Mesodermal cell (in vitro differentiated cells): ENCODE measurements around the gene NEK7.

Source experiments
- H3K27ac ChIP-seq: 2 replicates; pipeline ENCODE4 v1.7.0; 2013; ENCODE audit warnings: mild to moderate bottlenecking, low read depth, low read length, moderate library complexity; ENCODE audit not compliant: severe bottlenecking
- H3K36me3 ChIP-seq: 2 replicates; pipeline ENCODE4 v1.7.1; 2013; ENCODE audit warnings: mild to moderate bottlenecking, low read length, moderate library complexity; ENCODE audit not compliant: control insufficient read depth, insufficient read depth
- H3K4me1 ChIP-seq: one replicate; pipeline ENCODE4 v1.7.1; 2013; ENCODE audit warnings: mild to moderate bottlenecking, low read length; ENCODE audit not compliant: insufficient read depth, control insufficient read depth, poor library complexity, severe bottlenecking
- H3K4me3 ChIP-seq: 2 replicates; pipeline ENCODE4 v1.7.0; 2013; ENCODE audit warnings: low read length, control low read depth, mild to moderate bottlenecking; ENCODE audit not compliant: insufficient read depth, poor library complexity, severe bottlenecking; ENCODE audit errors: extremely low read depth
- H3K9me3 ChIP-seq: 2 replicates; pipeline ENCODE4 v1.7.1; 2013; ENCODE audit warnings: mild to moderate bottlenecking, low read length, moderate library complexity; ENCODE audit not compliant: control insufficient read depth
- WGBS, 2 experiments: methylation state at CpG; one replicate each; pipeline ENCODE4 v1.1.5; 2013; ENCODE audit warnings: missing lambda C conversion rate in 2 of 2; ENCODE audit not compliant: insufficient coverage in 2 of 2; 5-methylcytosine and 5-hydroxymethylcytosine counted together

Gene NEK7

DNA sequence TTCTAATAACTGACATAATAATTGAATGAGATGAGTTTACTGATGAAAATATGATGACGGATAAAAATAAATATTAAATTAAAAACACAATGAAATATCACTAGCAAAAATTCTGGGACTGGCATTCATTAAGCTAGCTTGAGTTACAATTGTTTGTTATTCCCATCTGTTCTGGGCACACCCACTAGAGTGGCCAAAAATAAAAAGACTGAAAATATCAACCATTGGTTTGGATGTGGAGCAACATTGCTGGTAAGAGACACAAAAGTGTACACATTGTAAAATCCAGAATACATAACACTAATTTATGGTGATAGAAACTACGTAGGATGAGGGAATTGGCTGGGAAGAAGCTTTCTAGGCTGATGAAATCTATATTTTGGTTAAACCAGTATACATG is 9.6 kb upstream of the NEK7 start:
- no peak overlapping the region for H3K4me3 ChIP-seq
- no peak overlapping the region for H3K27ac ChIP-seq
- no peaks in the 10 kb centered on the region for H3K4me1 ChIP-seq
- peaks cover 3% of the 10 kb centered on the region for H3K9me3 ChIP-seq
- WGBS, 2 experiments, result no CpG with 5 or more reads among the region's 2 CpGs
- no peaks in the 10 kb centered on the region for H3K36me3 ChIP-seq

DNA sequence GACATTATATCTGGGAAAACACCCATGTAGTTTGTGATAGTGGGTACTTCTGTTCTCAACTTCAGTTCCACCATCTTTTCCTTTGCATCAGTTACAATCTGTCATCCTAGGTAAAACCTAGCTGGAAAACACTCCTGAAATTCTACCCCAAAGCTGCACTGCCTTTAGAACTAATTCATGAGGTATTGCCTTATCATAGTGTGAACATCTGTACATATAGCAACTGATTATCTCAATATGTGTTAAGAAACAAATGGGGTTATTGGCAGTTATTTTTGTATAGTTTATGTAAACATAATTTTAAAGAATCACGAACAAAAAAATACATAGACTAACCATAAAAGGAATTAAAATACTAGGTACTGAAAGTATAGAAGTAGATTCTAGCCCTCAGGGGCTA is 6.4 kb upstream of the NEK7 start:
- H3K36me3 ChIP-seq, result no peaks in the 10 kb centered on the region
- WGBS, 2 experiments, result no CpG with 5 or more reads among the region's 1 CpG
- H3K4me3 ChIP-seq, result no peak overlapping the region
- peaks cover 1% of the 10 kb centered on the region for H3K9me3 ChIP-seq
- H3K27ac ChIP-seq, result no peak overlapping the region
- H3K4me1 ChIP-seq, result peaks cover 8% of the 10 kb centered on the region

- no peak overlapping the region for H3K4me3 ChIP-seq
- H3K27ac ChIP-seq, result no peak overlapping the region
- no CpG with 5 or more reads among the region's 2 CpGs for WGBS, 2 experiments
- H3K4me1 ChIP-seq, result peaks cover 11% of the 10 kb centered on the region
- H3K9me3 ChIP-seq, result no peaks in the 10 kb centered on the region
- H3K36me3 ChIP-seq, result no peaks in the 10 kb centered on the region
These were observed 5.1 kb upstream of the NEK7 start for GRCh38 chr1:198151688-198152087.

GRCh38 chr1:198153103-198153502 is 3.7 kb upstream of the NEK7 start:
- H3K4me1 ChIP-seq, result peaks cover 11% of the 10 kb centered on the region
- no peak overlapping the region for H3K27ac ChIP-seq

GRCh38 chr1:198153804-198154203 is 3.0 kb upstream of the NEK7 start:
- no CpG with 5 or more reads among the region's 1 CpG for WGBS, 2 experiments
- Histone ChIP-seq H3K27ac (no peak overlapping the region), H3K9me3 (no peaks in the 10 kb centered on the region), H3K4me3 (no peak overlapping the region), H3K36me3 (no peaks in the 10 kb centered on the region), H3K4me1 (peaks cover 11% of the 10 kb centered on the region)

More at GRCh38 chr1:198153103-198153502, 3.7 kb upstream of the NEK7 start:
- H3K4me3 ChIP-seq, result no peak overlapping the region
- H3K36me3 ChIP-seq, result no peaks in the 10 kb centered on the region
- H3K9me3 ChIP-seq, result no peaks in the 10 kb centered on the region

GRCh38 chr1:198155253-198155652 is 1.5 kb upstream of the NEK7 start:
- no peaks in the 10 kb centered on the region for H3K9me3 ChIP-seq
- H3K4me3 ChIP-seq, result no peak overlapping the region
- WGBS, 2 experiments, result 79 to 96% methylated on average over 2 to 3 of the region's 5 CpGs
- H3K4me1 ChIP-seq, result peaks cover 20% of the 10 kb centered on the region
- peak overlapping the region; percentile 3 for H3K27ac ChIP-seq
- H3K36me3 ChIP-seq, result no peaks in the 10 kb centered on the region

DNA sequence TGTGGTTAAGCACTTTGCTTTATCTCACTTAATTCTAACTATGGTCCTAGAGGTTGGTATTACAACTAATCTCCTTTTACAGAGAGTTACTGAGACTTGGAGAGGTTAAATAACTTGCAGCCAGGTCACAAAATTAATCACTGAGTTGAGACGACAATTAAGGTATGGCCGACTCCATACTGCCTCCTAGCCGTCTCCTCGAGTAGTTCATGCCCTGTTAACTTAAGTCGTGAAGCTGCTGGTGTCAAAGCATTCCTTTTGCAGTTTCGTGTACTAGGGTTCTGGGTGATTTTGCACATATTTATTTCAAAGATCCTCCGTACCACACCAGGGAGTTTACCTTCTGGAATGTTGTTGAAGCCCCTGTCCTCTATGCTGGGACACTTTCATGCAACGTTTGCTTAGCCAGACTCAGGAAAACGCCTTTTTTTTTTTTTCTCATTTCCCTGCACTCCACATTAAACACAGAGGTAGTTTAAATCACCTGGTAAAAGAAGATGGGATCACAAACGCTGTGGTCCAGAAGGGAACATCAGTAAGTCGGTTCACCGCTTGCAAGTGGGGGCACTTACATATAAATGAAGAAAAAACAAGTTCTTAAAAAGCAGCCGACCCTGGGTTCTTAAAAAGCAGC is 570 bp upstream of the NEK7 start:
- Histone ChIP-seq H3K4me3 (peak overlapping the region; percentile 90), H3K4me1 (peaks cover 26% of the 10 kb centered on the region), H3K27ac (peak overlapping the region; percentile 88), H3K9me3 (no peaks in the 10 kb centered on the region), H3K36me3 (no peaks in the 10 kb centered on the region)
- WGBS, 2 experiments, result 3 to 8% methylated on average over 4 to 8 of the region's 13 CpGs

DNA sequence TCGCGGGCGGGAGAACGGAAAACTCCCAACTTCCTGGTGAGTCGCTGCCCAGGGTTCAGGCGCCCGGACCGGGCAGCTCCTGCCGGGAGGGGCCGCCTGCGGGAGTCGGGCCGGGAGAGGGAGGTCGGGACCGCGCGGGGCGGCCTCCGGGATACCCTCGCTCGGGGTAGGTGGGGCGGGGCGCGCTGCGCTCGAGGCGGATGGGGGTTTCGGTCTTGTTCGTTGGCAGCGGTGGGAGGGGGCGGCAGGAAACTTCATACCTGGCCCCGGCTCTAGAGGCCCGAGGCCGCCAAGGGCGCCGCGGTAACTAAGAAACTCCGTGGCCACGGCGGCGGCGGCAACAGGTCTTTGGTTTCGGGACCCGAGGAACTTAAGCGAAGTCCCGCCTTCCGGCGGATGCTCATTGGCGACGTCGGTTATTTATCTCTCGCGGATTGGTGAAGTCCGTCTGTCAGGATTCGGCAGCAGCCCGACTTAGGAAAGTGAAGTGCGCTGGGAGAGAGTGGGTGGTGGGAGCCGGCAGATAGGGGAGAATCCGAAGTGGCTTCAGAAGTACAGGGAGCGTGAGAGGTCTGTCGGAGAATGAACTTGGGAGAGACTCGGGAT is 546 bp downstream of the NEK7 start:
- Histone ChIP-seq H3K9me3 (no peaks in the 10 kb centered on the region), H3K36me3 (no peaks in the 10 kb centered on the region), H3K27ac (peak overlapping the region; percentile 88), H3K4me1 (peaks cover 26% of the 10 kb centered on the region), H3K4me3 (peak overlapping the region; percentile 90)
- 0 to 1% methylated on average over 44 to 46 of the region's 62 CpGs for WGBS, 2 experiments

DNA sequence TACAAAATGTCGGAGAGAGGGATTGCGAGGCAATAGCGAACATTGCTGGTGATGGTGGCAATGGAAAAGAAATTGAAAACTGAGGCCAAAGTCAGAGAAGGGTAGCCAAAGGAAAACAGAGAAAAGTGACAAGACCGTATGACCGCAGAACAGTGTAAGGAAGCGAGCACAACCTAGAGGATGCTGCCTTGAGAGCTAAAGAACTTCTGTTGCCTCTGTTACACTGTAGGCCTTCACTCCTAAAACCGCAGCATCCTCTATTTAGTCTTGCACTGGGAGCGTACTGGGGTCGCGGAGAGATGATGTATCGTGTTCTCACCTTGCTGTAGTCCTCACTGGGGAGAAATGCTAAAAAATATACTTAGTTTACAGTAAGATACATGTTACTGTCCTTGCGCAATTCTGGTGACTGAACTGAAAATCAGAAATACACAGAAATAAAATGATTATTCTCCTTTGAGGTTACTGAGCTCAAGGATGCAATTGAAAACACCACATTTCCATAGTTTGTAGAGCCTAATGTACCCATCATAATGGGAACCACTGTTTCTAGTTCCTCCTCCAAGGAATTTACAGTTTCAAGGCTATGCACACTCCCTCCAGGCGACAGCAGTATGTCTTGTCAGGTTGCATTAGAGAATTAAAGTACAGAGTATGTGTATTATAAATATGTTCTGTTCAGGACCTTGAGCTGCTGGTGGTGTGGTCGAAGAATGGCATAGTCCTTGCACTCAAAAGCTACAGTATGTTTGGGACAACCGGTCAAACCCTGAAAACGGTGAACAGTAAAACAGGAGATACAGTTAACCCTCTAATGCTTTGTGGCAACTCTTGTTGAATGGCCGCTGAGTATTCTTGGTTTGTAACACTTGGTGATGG is 1.3 kb downstream of the NEK7 start:
- peak overlapping the region; percentile 88 for H3K27ac ChIP-seq
- H3K4me3 ChIP-seq, result peak overlapping the region; percentile 90
- WGBS, 2 experiments, result 8 to 9% methylated on average over 10 of the region's 17 CpGs
- H3K4me1 ChIP-seq, result peaks cover 26% of the 10 kb centered on the region
- no peaks in the 10 kb centered on the region for H3K36me3 ChIP-seq
- H3K9me3 ChIP-seq, result no peaks in the 10 kb centered on the region

DNA sequence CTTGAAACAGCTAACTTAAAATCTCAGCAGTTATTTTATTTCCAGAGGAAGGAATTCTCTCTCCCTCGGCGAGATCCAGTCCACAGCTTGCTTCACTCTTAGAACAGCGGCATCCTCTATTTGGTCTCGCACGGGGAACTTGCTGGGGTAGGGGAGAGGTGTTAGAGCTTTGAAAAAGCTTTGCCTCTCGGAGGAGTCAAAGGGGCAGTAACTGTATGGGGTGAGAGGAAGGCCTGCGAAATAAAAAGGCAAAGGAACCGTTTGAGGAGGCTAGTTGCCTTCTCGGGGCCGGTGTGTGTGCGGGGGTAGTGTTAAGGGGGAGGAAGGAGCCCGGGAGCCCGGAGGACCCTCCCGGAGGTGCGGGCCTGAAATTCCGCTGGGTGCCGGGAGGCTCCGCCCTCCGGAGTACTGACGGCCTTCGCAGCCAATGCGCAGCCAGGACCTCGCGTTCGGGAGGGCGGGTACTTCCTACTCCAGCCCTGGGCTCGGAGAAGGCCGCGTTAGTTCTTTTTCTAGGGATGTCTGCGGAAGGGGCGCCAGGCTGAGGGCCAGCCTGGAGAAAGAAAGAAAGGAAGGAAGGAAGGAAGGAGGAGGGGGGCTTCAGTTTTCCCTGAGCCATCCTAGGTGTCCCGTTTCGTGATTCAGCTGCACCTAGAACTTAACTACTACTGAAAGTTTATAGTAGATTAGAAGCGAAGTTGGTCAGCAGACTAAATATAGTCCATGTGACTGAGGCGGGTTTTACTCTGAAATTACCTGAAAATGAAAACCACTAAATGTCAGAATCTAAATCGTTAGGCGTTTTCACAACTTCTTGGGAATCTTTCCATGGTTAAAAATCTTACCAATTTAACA is 2.2 kb downstream of the NEK7 start:
- H3K4me3 ChIP-seq, result peak overlapping the region; percentile 90
- H3K4me1 ChIP-seq, result peaks cover 26% of the 10 kb centered on the region
- 3 to 7% methylated on average over 18 to 24 of the region's 37 CpGs for WGBS, 2 experiments
- no peaks in the 10 kb centered on the region for H3K9me3 ChIP-seq
- H3K27ac ChIP-seq, result peak overlapping the region; percentile 88
- no peaks in the 10 kb centered on the region for H3K36me3 ChIP-seq
